H1 (cell line): ENCODE results near the gene KAT8. TPM values are rescaled to one million over a fixed set of nuclear protein-coding genes. Genes with fewer than 3 reads are reported as not detected.

Experiments
- ATF2 ChIP-seq: IDR thresholded peaks from 2 replicates; pipeline ENCODE4 v1.6.1; 2012; ENCODE audit warnings: low read length, inconsistent platforms
- CEBPB ChIP-seq: IDR thresholded peaks from 2 replicates; pipeline ENCODE4 v1.6.1; 2012; ENCODE audit warnings: low read depth, low read length
- EGR1 ChIP-seq: IDR thresholded peaks from 2 replicates; pipeline ENCODE4 v1.6.1; 2011; ENCODE audit warnings: low read depth, low read length, borderline replicate concordance
- POLR2A ChIP-seq, 2 experiments: IDR thresholded peaks; 1 replicate in 1 of 2; 2 replicates in 1 of 2; pipeline ENCODE4 v1.6.1; 2011; ENCODE audit warnings: low read depth in 2 of 2, low read length in 2 of 2, mild to moderate bottlenecking in 2 of 2; ENCODE audit errors: control extremely low read depth in 1 of 2
- SAP30 ChIP-seq: fragments of 300-600 bp; sonication (generic); IDR thresholded peaks from 2 replicates; pipeline ENCODE4 v1.7.1; 2012; ENCODE audit warnings: low read length, moderate library complexity, mild to moderate bottlenecking, inconsistent platforms; ENCODE audit not compliant: insufficient read depth, insufficient replicate concordance
- SIX5 ChIP-seq: IDR thresholded peaks from 2 replicates; pipeline ENCODE4 v1.6.1; 2011; ENCODE audit warnings: mild to moderate bottlenecking, low read depth, low read length
- polyA plus RNA-seq, 7 experiments: library from polyadenylated mRNA; depleted of rRNA in 3 of 7; stranded (reverse) in 5 of 7; unstranded in 2 of 7; fragments of >200 nt in 5 of 7; fragments of 200-250 nt in 2 of 7; gene quantifications; 1 replicate in 5 of 7; 2 replicates in 1 of 7; 4 replicates in 1 of 7; pipeline versions ENCODE4 v1.2.1 to v1.2.3, GENCODE V29; 2011 to 2013; ENCODE audit warnings: missing spikeins in 2 of 7, mixed read lengths in 2 of 7
- total RNA-seq: library from RNA; stranded (reverse); fragmentation: NEBNext Ultra II Directional; extraction: Animal tissue kit (Norgen Biotek cat#: 25700); gene quantifications from 2 replicates; pipeline ENCODE4 v1.2.1, GENCODE V29; 2021

KAT8 gene
- total and polyA plus RNA-seq, 2 of the 8 experiments (the other 6 are each of a cell fraction or from before 2014, with no cell fraction given) = 52.6 to 61.6 TPM

GRCh38 chr16:31090540-31090939 lies 26.9 kb upstream of the KAT8 start (continued):
- TF ChIP-seq ATF2 (no peak), SIX5 (no peak), CEBPB (no peak), POLR2A (IDR thresholded peaks at IDR 0.05; ENCODE audit: control extremely low read depth in 1 of 2, low read depth in 2 of 2, low read length in 2 of 2) (no peak), SAP30 (no peak), EGR1 (no peak)
